Measurements from ENCODE around the gene TOR1AIP1. TPM values are rescaled to one million over a fixed set of nuclear protein-coding genes. Genes with fewer than 3 reads are reported as not detected.

Gene TOR1AIP1
- total RNA-seq, 1 experiment from 2014 or later, result 34.2 TPM

GRCh38 chr1:179917601-179918429 lies 35.7 kb downstream of the TOR1AIP1 start:
- Histone ChIP-seq H3K4me3 (ENCODE audit: insufficient read depth, low read depth, low read length) (no peak overlapping the region), H3K36me3 (replicated peaks; ENCODE audit: control insufficient read depth, insufficient read depth, low read length) (peaks cover 4% of the 10 kb centered on the region), H3K27me3 (ENCODE audit: control insufficient read depth, insufficient read depth, low read length) (no peaks in the 10 kb centered on the region)
- no peak for DNase-seq

GRCh38 chr1:179921472-179921871 lies 39.4 kb downstream of the TOR1AIP1 start:
- Histone ChIP-seq H3K27me3 (ENCODE audit: control insufficient read depth, insufficient read depth, low read length) (no peaks in the 10 kb centered on the region), H3K4me3 (ENCODE audit: insufficient read depth, low read depth, low read length) (no peak overlapping the region), H3K36me3 (replicated peaks; ENCODE audit: control insufficient read depth, insufficient read depth, low read length) (peaks cover 4% of the 10 kb centered on the region)
- DNase-seq, result peak; percentile 24

- H3K4me3 ChIP-seq (ENCODE audit: insufficient read depth, low read depth, low read length), result no peak overlapping the region
- no peaks in the 10 kb centered on the region for H3K27me3 ChIP-seq (ENCODE audit: control insufficient read depth, insufficient read depth, low read length)
- DNase-seq, result no peak
- peaks cover 4% of the 10 kb centered on the region for H3K36me3 ChIP-seq (replicated peaks; ENCODE audit: control insufficient read depth, insufficient read depth, low read length)
These were observed 40.1 kb downstream of the TOR1AIP1 start for GRCh38 chr1:179921981-179922872.

GRCh38 chr1:179923029-179923428 lies 40.9 kb downstream of the TOR1AIP1 start:
- no peaks in the 10 kb centered on the region; the same call in 1 of the 2 replicates for H3K36me3 ChIP-seq (replicated peaks; ENCODE audit: control insufficient read depth, insufficient read depth, low read length)
- H3K27me3 ChIP-seq (ENCODE audit: control insufficient read depth, insufficient read depth, low read length), result no peaks in the 10 kb centered on the region
- no peak overlapping the region for H3K4me3 ChIP-seq (ENCODE audit: insufficient read depth, low read depth, low read length)
- DNase-seq, result no peak

- no peaks in the 10 kb centered on the region for H3K27me3 ChIP-seq (ENCODE audit: control insufficient read depth, insufficient read depth, low read length)
- no peak overlapping the region for H3K4me3 ChIP-seq (ENCODE audit: insufficient read depth, low read depth, low read length)
- H3K36me3 ChIP-seq (replicated peaks; ENCODE audit: control insufficient read depth, insufficient read depth, low read length), result no peaks in the 10 kb centered on the region; the same call in 1 of the 2 replicates
- DNase-seq, result no peak
These were observed 42.2 kb downstream of the TOR1AIP1 start for GRCh38 chr1:179924268-179924667.

GRCh38 chr1:179925302-179925701 lies 43.2 kb downstream of the TOR1AIP1 start:
- no peaks in the 10 kb centered on the region for H3K27me3 ChIP-seq (ENCODE audit: control insufficient read depth, insufficient read depth, low read length)
- no peak for DNase-seq

GRCh38 chr1:179925922-179926849 lies 44.1 kb downstream of the TOR1AIP1 start:
- Histone ChIP-seq H3K27me3 (ENCODE audit: control insufficient read depth, insufficient read depth, low read length) (no peaks in the 10 kb centered on the region), H3K4me3 (ENCODE audit: insufficient read depth, low read depth, low read length) (no peak overlapping the region), H3K36me3 (replicated peaks; ENCODE audit: control insufficient read depth, insufficient read depth, low read length) (no peaks in the 10 kb centered on the region)
- DNase-seq, result no peak

More at GRCh38 chr1:179925302-179925701, 43.2 kb downstream of the TOR1AIP1 start:
- Histone ChIP-seq H3K4me3 (ENCODE audit: insufficient read depth, low read depth, low read length) (no peak overlapping the region), H3K36me3 (replicated peaks; ENCODE audit: control insufficient read depth, insufficient read depth, low read length) (no peaks in the 10 kb centered on the region)

- no peaks in the 10 kb centered on the region for H3K36me3 ChIP-seq (replicated peaks; ENCODE audit: control insufficient read depth, insufficient read depth, low read length)
- no peaks in the 10 kb centered on the region for H3K27me3 ChIP-seq (ENCODE audit: control insufficient read depth, insufficient read depth, low read length)
- DNase-seq, result no peak
- no peak overlapping the region for H3K4me3 ChIP-seq (ENCODE audit: insufficient read depth, low read depth, low read length)
These were observed 44.7 kb downstream of the TOR1AIP1 start for GRCh38 chr1:179926850-179927205.

- Histone ChIP-seq H3K27me3 (ENCODE audit: control insufficient read depth, insufficient read depth, low read length) (no peaks in the 10 kb centered on the region), H3K4me3 (ENCODE audit: insufficient read depth, low read depth, low read length) (no peak overlapping the region)
These were observed 48.1 kb downstream of the TOR1AIP1 start for GRCh38 chr1:179929955-179930798.

GRCh38 chr1:179930867-179931266 lies 48.8 kb downstream of the TOR1AIP1 start:
- no peak overlapping the region for H3K4me3 ChIP-seq (ENCODE audit: insufficient read depth, low read depth, low read length)
- DNase-seq, result no peak
- no peaks in the 10 kb centered on the region for H3K27me3 ChIP-seq (ENCODE audit: control insufficient read depth, insufficient read depth, low read length)
- no peaks in the 10 kb centered on the region for H3K36me3 ChIP-seq (replicated peaks; ENCODE audit: control insufficient read depth, insufficient read depth, low read length)

More at GRCh38 chr1:179929955-179930798, 48.1 kb downstream of the TOR1AIP1 start:
- H3K36me3 ChIP-seq (replicated peaks; ENCODE audit: control insufficient read depth, insufficient read depth, low read length), result no peaks in the 10 kb centered on the region
- DNase-seq, result no peak

GRCh38 chr1:179933219-179933618 lies 51.1 kb downstream of the TOR1AIP1 start:
- Histone ChIP-seq H3K4me3 (ENCODE audit: insufficient read depth, low read depth, low read length) (no peak overlapping the region), H3K27me3 (ENCODE audit: control insufficient read depth, insufficient read depth, low read length) (no peaks in the 10 kb centered on the region), H3K36me3 (replicated peaks; ENCODE audit: control insufficient read depth, insufficient read depth, low read length) (no peaks in the 10 kb centered on the region)
- DNase-seq, result no peak

- Histone ChIP-seq H3K27me3 (ENCODE audit: control insufficient read depth, insufficient read depth, low read length) (no peaks in the 10 kb centered on the region), H3K36me3 (replicated peaks; ENCODE audit: control insufficient read depth, insufficient read depth, low read length) (no peaks in the 10 kb centered on the region), H3K4me3 (ENCODE audit: insufficient read depth, low read depth, low read length) (no peak overlapping the region)
- no peak for DNase-seq
These were observed 53.9 kb downstream of the TOR1AIP1 start for GRCh38 chr1:179935909-179936496.

- no peaks in the 10 kb centered on the region for H3K36me3 ChIP-seq (replicated peaks; ENCODE audit: control insufficient read depth, insufficient read depth, low read length)
- no peak for DNase-seq
- no peak overlapping the region for H3K4me3 ChIP-seq (ENCODE audit: insufficient read depth, low read depth, low read length)
- no peaks in the 10 kb centered on the region for H3K27me3 ChIP-seq (ENCODE audit: control insufficient read depth, insufficient read depth, low read length)
These were observed 55.7 kb downstream of the TOR1AIP1 start for GRCh38 chr1:179937668-179938254.

Data from H7 (cell line).